H1 (cell line): ENCODE data around the gene SPATS1. TPM values are rescaled to one million over a fixed set of nuclear protein-coding genes. Genes with fewer than 3 reads are reported as not detected.

Experiments
- CTCF ChIA-PET: fragments of 300-600 bp; sonication (Branson Sonifier 250); formaldehyde crosslinking; loops from one replicate; lab custom pipeline; 2021; ENCODE audit not compliant: partially characterized antibody; lab: Charles Lee
- POLR2A ChIA-PET: fragments of 300-600 bp; sonication (Branson Sonifier 250); formaldehyde crosslinking; loops from one replicate; lab custom pipeline; 2021; ENCODE audit warnings: inconsistent platforms; ENCODE audit not compliant: partially characterized antibody; lab: Charles Lee
- DNase-seq, 2 experiments: peaks; one replicate each; pipeline versions ENCODE4 v3.0.0 to v3.0.0-alpha.2; 2010 to 2022; ENCODE audit warnings: low spot score in 2 of 2, low read depth in 1 of 2, mixed read lengths in 1 of 2
- FAIRE-seq: peaks from 2 replicates; lab custom pipeline; 2011; peaks lifted over from hg19 to GRCh38; lab: Jason Lieb, UNC
- H2AFZ ChIP-seq: 2 replicates; pipeline ENCODE4 v1.8.1; 2012; ENCODE audit warnings: low read length, inconsistent platforms
- H2AK5ac ChIP-seq: 2 replicates; pipeline ENCODE4 v1.6.1; 2013; ENCODE audit warnings: low read depth, low read length
- H2BK120ac ChIP-seq: replicated peaks from 2 replicates; pipeline ENCODE3; 2013; ENCODE audit warnings: low read depth, low read length, inconsistent platforms
- H2BK12ac ChIP-seq: 2 replicates; pipeline ENCODE4 v1.6.1; 2013; ENCODE audit warnings: low read depth, low read length
- H2BK15ac ChIP-seq: 2 replicates; pipeline ENCODE4 v1.6.1; 2013; ENCODE audit warnings: low read length
- H2BK20ac ChIP-seq: 2 replicates; pipeline ENCODE4 v1.6.1; 2013; ENCODE audit warnings: low read length
- H2BK5ac ChIP-seq: 2 replicates; pipeline ENCODE4 v1.6.1; 2013; ENCODE audit warnings: low read depth, low read length
- H3K14ac ChIP-seq: 2 replicates; pipeline ENCODE4 v1.6.1; 2013; ENCODE audit warnings: inconsistent platforms; ENCODE audit not compliant: insufficient read length
- H3K18ac ChIP-seq: 2 replicates; pipeline ENCODE4 v1.6.1; 2013; ENCODE audit warnings: low read length; ENCODE audit errors: extremely low read depth
- H3K23ac ChIP-seq: 2 replicates; pipeline ENCODE4 v1.6.1; 2013; ENCODE audit warnings: inconsistent platforms; ENCODE audit not compliant: insufficient read length
- H3K23me2 ChIP-seq: 2 replicates; pipeline ENCODE4 v1.6.1; 2013; ENCODE audit warnings: low read depth, low read length
- H3K27ac ChIP-seq: 2 replicates; pipeline ENCODE4 v1.6.1; 2011; ENCODE audit warnings: low read depth, low read length, inconsistent platforms
- H3K27me3 ChIP-seq, 4 experiments: replicated peaks in 1 of 4; 1 replicate in 1 of 4; 2 replicates in 3 of 4; pipeline versions ENCODE4 v1.6.1 to v1.8.1; 2011 to 2013; ENCODE audit warnings: low read length in 3 of 4, mild to moderate bottlenecking in 3 of 4, inconsistent platforms in 2 of 4, mixed read lengths in 2 of 4, moderate library complexity in 1 of 4; ENCODE audit not compliant: control insufficient read depth in 3 of 4, insufficient read depth in 3 of 4; ENCODE audit errors: extremely low read depth in 1 of 4
- H3K36me3 ChIP-seq, 4 experiments: 2 replicates each; pipeline versions ENCODE4 v1.6.1 to v1.8.1; 2011 to 2013; ENCODE audit warnings: mild to moderate bottlenecking in 4 of 4, low read length in 3 of 4, moderate library complexity in 2 of 4, control low read depth in 1 of 4, inconsistent platforms in 1 of 4; ENCODE audit not compliant: insufficient read depth in 4 of 4, control insufficient read depth in 2 of 4
- H3K4ac ChIP-seq: replicated peaks from 2 replicates; pipeline ENCODE3; 2013; ENCODE audit warnings: low read length, low read depth, mixed read lengths, inconsistent platforms; ENCODE audit not compliant: insufficient read length
- H3K4me1 ChIP-seq, 4 experiments: replicated peaks in 1 of 4; 1 replicate in 1 of 4; 2 replicates in 3 of 4; pipeline versions ENCODE4 v1.6.1 to v1.8.1; 2011 to 2013; ENCODE audit warnings: low read length in 3 of 4, inconsistent platforms in 2 of 4, mixed read lengths in 1 of 4; ENCODE audit not compliant: insufficient read depth in 4 of 4, control insufficient read depth in 3 of 4
- H3K4me2 ChIP-seq, 2 experiments: 2 replicates each; pipeline versions ENCODE4 v1.6.1 to v1.8.1; 2011 to 2013; ENCODE audit warnings: low read depth in 2 of 2, low read length in 2 of 2, control low read depth in 1 of 2, inconsistent platforms in 1 of 2, mild to moderate bottlenecking in 1 of 2; ENCODE audit not compliant: insufficient read depth in 1 of 2
- H3K4me3 ChIP-seq, 4 experiments: fragments of 200-600, 300-600 bp in 1 of 4; sonication (generic), shearing (Covaris generic), sonication (Bioruptor Twin) in 1 of 4; 2 replicates each; pipeline versions ENCODE4 v1.5.1 to v1.8.1; 2011 to 2016; ENCODE audit warnings: low read length in 4 of 4, low read depth in 3 of 4, control low read depth in 2 of 4, inconsistent platforms in 2 of 4, mild to moderate bottlenecking in 2 of 4, mixed read lengths in 1 of 4, moderate library complexity in 1 of 4; ENCODE audit not compliant: insufficient read depth in 2 of 4; ENCODE audit errors: extremely low read depth in 1 of 4
- H3K56ac ChIP-seq: replicated peaks from 2 replicates; pipeline ENCODE3; 2013; ENCODE audit warnings: low read depth, mild to moderate bottlenecking, mixed read lengths, low read length, inconsistent platforms; ENCODE audit not compliant: insufficient read length
- H3K79me1 ChIP-seq: 2 replicates; pipeline ENCODE4 v1.6.1; 2013; ENCODE audit warnings: low read depth, low read length, control low read depth
- H3K79me2 ChIP-seq, 2 experiments: 2 replicates each; pipeline versions ENCODE4 v1.6.1 to v1.8.1; 2012 to 2013; ENCODE audit warnings: low read length in 2 of 2, mild to moderate bottlenecking in 2 of 2, inconsistent platforms in 1 of 2; ENCODE audit not compliant: insufficient read depth in 2 of 2, control insufficient read depth in 1 of 2
- H3K9ac ChIP-seq, 4 experiments: replicated peaks in 1 of 4; 1 replicate in 1 of 4; 2 replicates in 3 of 4; pipeline versions ENCODE4 v1.6.1 to v1.8.1; 2011 to 2013; ENCODE audit warnings: low read depth in 3 of 4, low read length in 3 of 4, control low read depth in 2 of 4, mild to moderate bottlenecking in 2 of 4, moderate library complexity in 2 of 4, inconsistent platforms in 1 of 4; ENCODE audit errors: extremely low read depth in 1 of 4
- H3K9me3 ChIP-seq, 2 experiments: 2 replicates each; pipeline versions ENCODE4 v1.6.1 to v1.8.1; 2012 to 2013; ENCODE audit warnings: mild to moderate bottlenecking in 2 of 2, moderate library complexity in 2 of 2, control low read depth in 1 of 2, inconsistent platforms in 1 of 2, low read depth in 1 of 2, low read length in 1 of 2, mixed read lengths in 1 of 2; ENCODE audit not compliant: insufficient read depth in 2 of 2
- H4K20me1 ChIP-seq, 2 experiments: replicated peaks in 1 of 2; 2 replicates each; pipeline versions ENCODE3 to v1.8.1; 2011 to 2013; ENCODE audit warnings: inconsistent platforms in 2 of 2, low read length in 2 of 2, mild to moderate bottlenecking in 1 of 2; ENCODE audit not compliant: insufficient read depth in 2 of 2, control insufficient read depth in 1 of 2
- H4K5ac ChIP-seq: 2 replicates; pipeline ENCODE4 v1.6.1; 2013; ENCODE audit warnings: low read length, low read depth, mixed read lengths, inconsistent platforms; ENCODE audit not compliant: insufficient read length
- H4K8ac ChIP-seq: 2 replicates; pipeline ENCODE4 v1.8.0; 2013; ENCODE audit warnings: mild to moderate bottlenecking, moderate library complexity, low read length, inconsistent platforms; ENCODE audit not compliant: insufficient read depth; ENCODE audit errors: extremely low read depth
- H4K91ac ChIP-seq: replicated peaks from 2 replicates; pipeline ENCODE3; 2013; ENCODE audit warnings: low read length, mixed read lengths, inconsistent platforms; ENCODE audit not compliant: insufficient read length
- WGBS, 2 experiments: shearing (Covaris generic) in 1 of 2; methylation state at CpG; one replicate each; pipeline versions ENCODE4 v1.1.6 to v1.1.7; 2013 to 2015; ENCODE audit warnings: low lambda C conversion rate in 2 of 2, mixed read lengths in 2 of 2, inconsistent platforms in 1 of 2, low coverage in 1 of 2, missing lambda C conversion rate in 1 of 2; ENCODE audit not compliant: insufficient replicate concordance in 2 of 2, insufficient coverage in 1 of 2, insufficient read length in 1 of 2; ENCODE audit errors: extremely low coverage in 1 of 2, missing lambda C conversion rate in 1 of 2; 5-methylcytosine and 5-hydroxymethylcytosine counted together
- polyA plus RNA-seq, 7 experiments: library from polyadenylated mRNA; depleted of rRNA in 3 of 7; stranded (reverse) in 5 of 7; unstranded in 2 of 7; fragments of >200 nt in 5 of 7; fragments of 200-250 nt in 2 of 7; gene quantifications; 1 replicate in 5 of 7; 2 replicates in 1 of 7; 4 replicates in 1 of 7; pipeline versions ENCODE4 v1.2.1 to v1.2.3, GENCODE V29; 2011 to 2013; ENCODE audit warnings: missing spikeins in 2 of 7, mixed read lengths in 2 of 7
- total RNA-seq: library from RNA; stranded (reverse); fragmentation: NEBNext Ultra II Directional; extraction: Animal tissue kit (Norgen Biotek cat#: 25700); gene quantifications from 2 replicates; pipeline ENCODE4 v1.2.1, GENCODE V29; 2021

Gene SPATS1
- total and polyA plus RNA-seq, 2 of the 8 experiments (the other 6 are each of a cell fraction or from before 2014, with no cell fraction given), result not detected

GRCh38 chr6:44302856-44303255, 39.6 kb upstream of the SPATS1 start:
- Histone ChIP-seq H3K14ac (no peak overlapping the region), H2BK20ac (no peak overlapping the region), H2BK12ac (no peak overlapping the region), H3K79me1 (no peaks in the 10 kb centered on the region), H3K36me3 (peaks cover 23 to 60% (median 47%) of the 10 kb centered on the region in 4 experiments), H3K56ac (no peak overlapping the region), H2BK5ac (no peak overlapping the region), H3K79me2 (no peaks in the 10 kb centered on the region), H4K20me1 (peaks cover 2 to 3% of the 10 kb centered on the region in 2 experiments), H2BK15ac (no peak overlapping the region), H3K4me3 (no peak overlapping the region), H4K8ac (no peak overlapping the region), H3K27me3 (peaks cover 0 to 2% (median under 1%) of the 10 kb centered on the region in 4 experiments; a peak in 3 of 7 replicates), H4K91ac (no peak overlapping the region), H2AFZ (no peak overlapping the region), H3K27ac (no peak overlapping the region), H2AK5ac (no peak overlapping the region), H3K9ac (no peak overlapping the region), H3K9me3 (no peaks in the 10 kb centered on the region), H3K18ac (no peak overlapping the region), H2BK120ac (no peak overlapping the region), H3K23me2 (peaks cover 3% of the 10 kb centered on the region), H3K4ac (no peak overlapping the region), H4K5ac (no peak overlapping the region), H3K4me1 (peaks cover 0 to 6% (median 2%) of the 10 kb centered on the region in 4 experiments; a peak in 3 of 7 replicates), H3K23ac (no peak overlapping the region), H3K4me2 (no peak overlapping the region)
- WGBS, 2 experiments, result 87% methylated on average over 12 of the region's 12 CpGs; no CpG with 5 or more reads in 1 of the 2 experiments
- ChIA-PET CTCF (interaction anchor here (0.7 to 13.9 kb wide), 8 partner anchors 8 to 33 kb away, joined by 3 to 330 read pairs (median 56); partner anchors contain the start of genes AARS2, NFKBIE and TMEM151B), POLR2A (interaction anchor here (1.0 to 10.4 kb wide), 7 partner anchors 10 to 68 kb away, joined by 3 to 102 read pairs (median 4); partner anchors contain the start of genes AARS2 and TMEM151B)
- no peak for DNase-seq
- FAIRE-seq, result no peak
